ENCODE results near the gene SLCO6A1.

SLCO6A1 gene

DNA sequence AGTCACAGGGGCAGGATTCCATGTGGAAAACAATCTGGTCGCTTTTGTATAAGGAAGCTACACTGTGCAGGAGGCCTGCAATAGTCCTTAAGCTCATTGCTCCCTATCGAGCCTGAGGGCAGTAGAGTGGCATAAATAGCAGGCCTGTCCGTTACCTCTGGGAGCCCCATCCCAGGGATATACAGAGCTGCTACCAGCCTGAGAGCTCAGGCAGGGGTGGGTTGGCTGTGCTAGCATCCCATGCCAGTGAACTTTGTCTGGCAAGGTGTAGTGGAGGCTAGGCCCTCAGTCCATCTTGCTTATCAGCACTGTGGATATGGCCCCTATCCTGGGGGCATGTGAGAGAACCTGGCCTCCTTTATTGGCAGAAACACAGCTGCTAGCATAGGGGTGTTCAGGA, 47.7 kb downstream of the SLCO6A1 start:
- no peak for DNase-seq

DNA sequence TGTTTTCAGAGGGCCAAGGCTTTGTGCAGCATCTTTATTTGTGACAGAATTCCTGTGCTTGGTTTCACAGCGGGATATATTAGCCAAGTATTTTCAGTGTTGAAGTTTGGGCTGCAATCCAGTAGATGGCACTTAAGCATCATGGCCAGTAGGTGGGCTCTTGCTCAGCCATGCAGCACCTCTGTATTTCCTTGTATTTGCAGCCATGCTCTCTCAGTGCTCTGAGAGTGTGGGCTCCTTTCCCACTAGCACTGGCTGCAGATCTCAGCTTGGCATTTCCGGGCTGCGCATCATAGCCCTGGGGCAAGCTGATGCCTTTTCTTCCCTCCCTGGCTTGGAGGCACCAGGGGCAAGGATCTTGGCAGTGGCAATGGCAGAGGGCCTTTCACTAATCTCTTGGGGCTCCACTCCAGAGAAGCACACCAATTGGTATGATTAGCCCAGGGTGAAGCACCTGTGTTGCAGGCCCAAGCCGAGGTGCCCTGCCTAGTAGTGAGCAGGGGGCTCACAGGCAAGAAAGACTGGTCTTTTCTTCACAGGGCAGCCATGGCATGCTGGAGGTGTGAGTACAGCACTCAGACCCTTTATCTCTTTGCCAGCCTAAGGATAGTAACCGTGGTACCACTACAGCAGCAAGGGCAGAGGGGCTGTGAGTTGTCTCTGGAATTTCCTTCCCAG, 48.3 kb downstream of the SLCO6A1 start:
- no peak for DNase-seq

DNA sequence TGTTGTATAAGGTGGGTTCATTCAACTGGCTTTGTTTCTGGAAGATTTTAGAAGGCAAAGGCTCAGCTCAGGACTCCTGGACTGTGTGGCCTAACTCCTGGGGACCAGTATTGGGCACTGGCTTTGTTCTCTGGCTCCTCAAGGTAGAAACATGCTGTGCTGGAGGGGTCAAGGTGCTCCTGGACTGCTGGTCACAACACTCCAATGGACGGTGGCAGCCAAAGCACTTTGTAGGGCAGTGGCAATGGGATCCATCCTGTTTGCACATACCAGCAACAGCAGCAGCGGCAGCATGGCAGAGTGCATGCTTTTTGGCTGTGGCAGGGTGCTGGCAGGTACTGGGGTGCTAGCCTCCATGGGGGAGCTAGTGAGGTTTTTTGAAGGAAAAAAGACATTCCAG, 65.3 kb downstream of the SLCO6A1 start:
- no peak for DNase-seq

DNA sequence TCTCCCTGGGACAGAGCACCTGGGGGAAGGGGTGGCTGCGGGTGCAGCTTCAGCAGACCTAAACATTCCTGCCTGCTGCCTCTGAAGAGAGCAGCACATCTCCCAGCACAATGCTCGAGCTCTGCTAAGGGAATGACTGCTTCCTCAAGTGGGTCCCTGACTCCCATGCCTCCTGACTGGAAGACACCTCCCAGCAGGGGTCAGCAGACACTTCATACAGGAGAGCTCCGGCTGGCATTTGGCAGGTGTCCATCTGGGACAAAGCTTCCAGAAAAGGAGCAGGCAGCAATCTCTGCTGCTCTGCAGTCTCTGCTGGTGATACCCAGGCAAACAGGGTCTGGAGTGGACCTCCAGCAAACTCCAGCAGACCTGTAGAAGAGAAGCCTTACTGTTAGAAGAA, 77.2 kb downstream of the SLCO6A1 start:
- DNase-seq, result no peak

DNA sequence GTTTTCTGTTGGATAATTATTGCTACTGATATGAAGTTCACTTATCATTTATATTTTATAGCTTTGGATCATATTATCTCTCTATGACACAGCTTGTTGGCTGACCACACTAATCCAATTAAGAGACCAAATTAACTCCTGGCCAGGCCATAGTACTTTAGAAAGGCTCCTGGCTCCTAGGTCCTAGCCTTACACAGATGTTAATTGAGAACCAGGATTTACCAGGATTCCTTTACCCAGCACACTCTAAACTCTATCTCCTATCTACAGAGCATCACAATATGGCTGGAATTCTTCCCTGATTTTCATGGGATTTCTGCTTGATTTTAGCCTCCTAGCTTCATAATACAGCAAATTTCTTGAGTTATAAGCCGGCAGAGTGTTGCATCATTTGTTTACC, 80.3 kb downstream of the SLCO6A1 start:
- DNase-seq, result no peak

DNA sequence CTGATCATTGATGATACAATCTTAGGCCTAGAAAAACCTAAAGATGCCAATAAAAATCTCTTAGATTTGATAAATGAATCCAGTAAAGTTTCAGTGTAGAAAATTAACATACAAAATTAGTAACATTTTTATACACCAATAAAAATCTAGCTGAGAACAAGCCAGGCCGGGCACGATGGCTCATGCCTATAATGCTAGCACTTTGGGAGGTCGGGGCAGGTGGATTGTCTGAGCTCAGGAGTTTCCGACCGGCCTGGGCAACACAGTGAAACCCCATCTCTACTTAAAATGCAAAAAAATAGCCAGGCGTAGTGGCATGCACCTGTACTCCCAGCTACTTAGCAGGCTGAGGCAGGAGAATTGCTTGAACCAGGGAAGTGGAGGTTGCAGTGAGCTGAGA, 84.4 kb downstream of the SLCO6A1 start:
- DNase-seq, result no peak

DNA sequence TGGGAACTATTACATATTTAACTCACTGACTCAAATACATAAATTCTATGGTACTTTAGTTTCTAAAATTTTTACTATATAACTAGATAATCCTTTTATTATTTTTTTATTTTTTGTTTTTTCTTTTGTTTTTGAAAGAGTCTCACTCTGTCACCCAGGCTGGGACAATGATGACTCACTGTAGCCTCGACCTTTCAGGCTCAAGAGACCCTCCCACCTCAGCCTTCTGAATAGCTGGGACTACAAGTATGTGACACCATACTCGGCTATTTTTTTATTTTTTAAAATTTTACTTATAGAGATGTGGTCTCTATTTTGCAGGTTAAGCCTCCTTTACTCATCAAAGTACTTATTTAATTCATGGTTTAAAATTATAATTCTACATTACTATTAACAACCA, 110.6 kb downstream of the SLCO6A1 start:
- no peak for DNase-seq

DNA sequence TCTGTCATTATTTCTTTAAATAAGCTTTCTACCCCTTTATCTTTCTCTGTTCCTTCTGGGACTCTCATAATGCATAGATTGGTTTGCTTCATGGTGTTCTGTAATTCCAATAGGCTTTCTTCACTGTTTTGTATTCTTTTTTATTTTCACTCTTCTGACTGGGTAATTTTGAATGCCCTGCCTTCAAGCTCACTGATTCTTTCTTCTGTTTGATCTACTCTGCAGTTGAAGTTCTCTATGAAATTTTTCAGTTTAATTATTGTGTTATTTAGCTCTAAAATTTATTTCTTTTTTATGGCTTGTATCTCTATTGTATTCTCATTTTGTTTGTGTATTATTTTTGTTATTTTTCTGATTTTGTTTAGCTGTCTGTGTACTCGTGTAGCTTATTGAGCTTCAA, 113.4 kb downstream of the SLCO6A1 start:
- no peak for DNase-seq

DNA sequence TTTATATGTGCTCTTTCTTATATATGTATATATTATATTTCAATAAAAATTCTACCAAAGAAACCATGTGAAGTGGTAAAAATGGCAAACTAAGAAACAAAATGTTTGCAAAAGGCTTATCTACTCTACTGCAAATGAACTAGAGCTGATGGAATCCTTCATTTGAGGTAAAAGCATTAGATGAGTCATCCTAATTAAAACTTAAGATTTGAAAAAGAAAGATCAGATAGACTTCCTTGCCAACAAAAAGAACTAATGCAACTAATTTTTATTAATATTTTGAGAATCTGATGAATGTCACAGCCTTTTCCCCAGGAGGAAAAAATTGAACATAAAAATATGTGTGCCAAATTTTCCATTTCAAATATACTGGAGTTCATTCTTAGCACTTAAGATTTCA, 118.6 kb downstream of the SLCO6A1 start:
- DNase-seq, result no peak

DNA sequence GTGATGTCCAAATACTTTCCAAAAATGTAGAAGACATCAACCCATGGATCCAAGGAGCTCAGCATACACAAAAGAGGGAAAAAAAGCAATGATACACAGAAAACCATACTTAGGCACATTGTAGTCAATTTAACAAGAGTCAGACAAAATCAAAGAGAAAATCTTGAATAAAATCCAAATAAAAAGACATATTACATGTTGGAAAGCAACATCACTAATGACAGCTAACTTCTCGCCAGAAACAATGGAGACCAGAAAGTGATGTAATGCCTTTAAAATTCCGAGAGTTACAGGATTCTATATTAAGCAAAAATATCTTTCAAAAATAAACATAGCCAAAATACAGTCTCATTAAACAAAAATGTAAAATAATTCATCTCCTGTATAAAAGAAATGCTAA, 122.9 kb downstream of the SLCO6A1 start:
- DNase-seq, result no peak

DNA sequence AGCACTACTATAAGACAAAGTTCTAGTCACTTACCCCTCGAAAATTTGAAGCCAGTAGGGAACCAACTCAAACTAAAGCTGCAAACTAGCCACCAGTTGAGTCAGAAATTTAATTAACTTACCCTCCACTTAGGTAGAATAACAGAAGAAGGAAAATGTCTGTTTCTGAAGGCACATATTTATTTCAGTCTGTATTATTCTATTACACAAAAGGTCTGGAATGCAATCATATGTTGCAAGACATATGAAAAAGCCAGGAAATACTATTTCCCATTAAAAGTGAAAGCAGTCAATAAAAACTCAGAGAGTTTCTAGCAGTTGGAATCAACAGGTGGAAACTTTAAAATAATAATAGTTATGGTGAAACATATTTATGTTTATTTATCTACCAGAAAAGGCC, 123.5 kb downstream of the SLCO6A1 start:
- DNase-seq, result no peak

DNA sequence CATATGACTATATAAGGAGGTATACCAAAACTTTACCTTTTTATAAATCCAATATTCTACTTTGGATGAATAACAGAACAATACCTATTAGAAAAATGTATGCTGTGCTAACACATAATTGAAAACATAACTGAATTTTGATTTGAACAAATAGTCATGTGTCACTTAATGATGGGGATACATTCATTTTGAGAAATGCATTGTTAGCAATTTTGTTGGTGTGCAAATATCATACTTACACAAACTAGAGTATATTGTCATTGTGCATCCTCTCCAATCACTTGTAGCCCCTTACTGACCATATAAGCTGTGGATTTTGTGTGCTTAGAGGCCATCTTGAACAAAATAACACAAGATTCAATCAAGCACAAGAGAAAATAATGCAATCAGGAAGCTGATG, 130.4 kb downstream of the SLCO6A1 start:
- DNase-seq, result no peak

DNA sequence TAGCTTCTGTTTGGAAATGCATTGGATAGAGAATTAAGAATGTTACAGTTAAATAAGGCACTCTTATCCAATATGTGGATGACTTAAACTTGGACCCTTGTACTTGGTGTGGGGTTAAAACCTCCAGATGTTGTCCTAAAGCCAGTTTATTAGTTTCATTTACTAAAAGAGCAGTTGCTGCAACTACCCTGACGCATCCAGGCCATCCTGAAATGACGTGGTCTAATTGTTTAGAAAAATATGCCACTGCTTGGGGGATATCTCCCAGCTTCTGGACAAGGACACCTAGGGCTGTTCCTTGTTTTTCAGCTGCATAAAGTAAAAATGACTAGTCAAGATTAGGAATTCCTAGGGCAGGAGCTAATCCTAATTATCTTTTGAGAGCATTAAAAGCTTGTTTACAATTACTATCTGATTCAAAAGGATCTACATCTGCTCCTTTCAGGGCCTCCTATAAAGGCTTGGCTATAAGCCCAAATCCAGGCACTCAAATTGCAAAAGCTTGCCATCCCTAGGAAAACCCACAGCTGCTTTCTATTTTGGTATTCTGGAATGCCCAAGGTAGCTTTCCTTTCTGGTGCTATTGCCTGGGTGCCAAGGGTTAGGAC, 157.0 kb downstream of the SLCO6A1 start:
- no peak for DNase-seq

DNA sequence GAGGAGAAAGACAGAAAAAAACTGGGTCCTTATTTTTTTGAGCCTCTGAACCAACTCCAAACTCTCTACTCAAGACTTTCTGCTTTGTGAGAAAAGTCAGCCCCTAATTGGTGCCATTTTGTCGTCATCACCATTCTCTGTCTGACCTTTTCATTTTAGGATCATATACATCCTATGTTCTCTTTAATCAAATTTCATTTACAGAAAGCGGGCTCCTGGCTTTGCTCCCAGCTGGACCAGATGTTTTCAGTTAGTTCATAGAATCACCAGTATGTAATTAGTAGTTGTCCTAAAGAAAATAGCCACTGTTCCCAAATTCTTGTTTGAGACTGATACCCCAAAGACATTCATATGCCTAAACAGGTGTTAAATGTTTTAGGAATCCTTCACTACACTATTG, 174.1 kb downstream of the SLCO6A1 start:
- no peak for DNase-seq
